GM12878 (cell line): ENCODE measurements around the gene RSPO4.

Source experiments
- CBFB ChIP-seq: IDR thresholded peaks from 2 replicates; pipeline ENCODE4 v1.6.1; 2016; ENCODE audit warnings: antibody characterized with exemption, low read depth
- EP300 ChIP-seq, 2 experiments: fragments of 150-350 bp in 1 of 2; IDR thresholded peaks; 2 replicates each; pipeline ENCODE4 v1.6.1; 2011 to 2012; ENCODE audit warnings: low read depth in 2 of 2, low read length in 2 of 2, borderline replicate concordance in 1 of 2, improper control_type of control experiment in 1 of 2, inconsistent platforms in 1 of 2; ENCODE audit not compliant: control insufficient read depth in 1 of 2
- EZH2 ChIP-seq: IDR thresholded peaks from 2 replicates; pipeline ENCODE4 v1.6.1; 2012; ENCODE audit warnings: low read depth, mild to moderate bottlenecking, control low read depth, inconsistent platforms, low read length, borderline replicate concordance; ENCODE audit not compliant: control insufficient read depth
- JUNB ChIP-seq: IDR thresholded peaks from 2 replicates; pipeline ENCODE4 v1.6.1; 2016; ENCODE audit warnings: antibody characterized with exemption, mild to moderate bottlenecking
- JUND ChIP-seq: IDR thresholded peaks from 2 replicates; pipeline ENCODE4 v1.6.1; 2012; ENCODE audit warnings: low read depth, mild to moderate bottlenecking, low read length, improper control_type of control experiment, moderate library complexity
- KDM1A ChIP-seq: fragments of 200-600 bp; sonication (generic); IDR thresholded peaks from 2 replicates; pipeline ENCODE4 v1.6.1; 2016; ENCODE audit warnings: borderline replicate concordance
- NFYB ChIP-seq: IDR thresholded peaks from 2 replicates; pipeline ENCODE4 v1.6.1; 2011; ENCODE audit warnings: low read depth, mild to moderate bottlenecking, low read length, improper control_type of control experiment, moderate library complexity; ENCODE audit not compliant: insufficient read depth
- POLR2A ChIP-seq: IDR thresholded peaks from 2 replicates; pipeline ENCODE4 v1.6.1; 2011; ENCODE audit warnings: low read depth, mild to moderate bottlenecking, low read length
- RAD51 ChIP-seq: fragments of 450-650 bp; IDR thresholded peaks from 2 replicates; pipeline ENCODE4 v1.6.1; 2016; ENCODE audit warnings: moderate library complexity, mild to moderate bottlenecking, inconsistent platforms
- TAF1 ChIP-seq: IDR thresholded peaks from 2 replicates; pipeline ENCODE4 v1.6.1; 2011; ENCODE audit warnings: mild to moderate bottlenecking, low read depth, low read length, borderline replicate concordance
- TF ChIP-seq, protein P1 (sequence below): fragments of 450-650 bp; IDR thresholded peaks from 2 replicates; pipeline ENCODE4 v1.6.1; 2017; ENCODE audit warnings: low read depth, mild to moderate bottlenecking, moderate library complexity
- TF ChIP-seq, protein P2 (sequence below), 3 experiments: IDR thresholded peaks in 2 of 3; conservative IDR thresholded peaks in 1 of 3; 2 replicates each; pipeline ENCODE4 v1.5.1; 2011; ENCODE audit warnings: low read depth in 3 of 3, low read length in 3 of 3, mild to moderate bottlenecking in 3 of 3, control low read depth in 2 of 3, moderate library complexity in 2 of 3, inconsistent platforms in 1 of 3, mixed read lengths in 1 of 3; ENCODE audit not compliant: control insufficient read depth in 2 of 3, insufficient read depth in 1 of 3; ENCODE audit errors: extremely low read depth in 1 of 3
- TF ChIP-seq, protein P3 (sequence below): fragments of 450-650 bp; formaldehyde crosslinking; IDR thresholded peaks from 2 replicates; pipeline ENCODE4 v1.5.0; 2022; ENCODE audit warnings: mild to moderate bottlenecking, missing genetic modification characterization

DNA sequence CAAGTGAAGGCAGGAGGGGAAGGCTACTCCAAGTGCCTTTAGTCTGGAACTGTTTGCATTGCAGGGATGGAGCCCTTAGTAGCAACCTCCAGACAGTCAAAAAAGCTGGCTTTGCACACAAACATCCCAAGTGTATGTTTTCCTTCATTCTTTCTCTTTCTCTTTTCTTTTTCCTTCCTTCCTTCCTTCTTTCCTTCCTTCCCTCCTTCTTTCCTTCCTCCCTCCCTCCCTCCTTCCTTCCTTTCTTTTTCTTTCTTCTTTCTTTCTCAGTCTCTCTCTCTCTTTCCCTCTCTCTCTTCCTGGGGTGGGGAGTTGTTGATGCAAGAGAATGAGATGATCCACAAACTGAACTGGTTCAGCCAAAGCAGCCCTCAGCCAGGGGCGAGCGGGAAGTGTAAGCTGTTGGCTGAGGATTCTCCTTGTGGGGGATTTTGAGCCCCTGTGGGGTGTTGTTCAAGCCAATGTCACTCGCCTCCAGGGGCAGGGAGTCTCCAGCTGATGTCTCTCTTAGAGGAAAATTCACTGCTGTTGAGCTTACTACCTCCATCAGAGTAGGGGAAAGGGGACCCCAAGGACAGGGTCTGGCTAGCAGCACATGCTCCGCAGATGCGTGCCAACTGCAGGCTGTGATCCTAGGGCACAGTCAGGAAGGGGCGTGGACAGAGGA, 11.7 kb downstream of the RSPO4 start:
- TF ChIP-seq NFYB (no peak), KDM1A (no peak), EZH2 (no peak), CBFB (no peak), POLR2A (no peak), JUNB (no peak), JUND (no peak), TAF1 (no peak), RAD51 (no peak), EP300 (IDR thresholded peaks at IDR 0.05; ENCODE audit: borderline replicate concordance in 1 of 2, control insufficient read depth in 1 of 2, low read depth in 2 of 2, low read length in 2 of 2) (no peak)
- TF ChIP-seq, protein P1, sequence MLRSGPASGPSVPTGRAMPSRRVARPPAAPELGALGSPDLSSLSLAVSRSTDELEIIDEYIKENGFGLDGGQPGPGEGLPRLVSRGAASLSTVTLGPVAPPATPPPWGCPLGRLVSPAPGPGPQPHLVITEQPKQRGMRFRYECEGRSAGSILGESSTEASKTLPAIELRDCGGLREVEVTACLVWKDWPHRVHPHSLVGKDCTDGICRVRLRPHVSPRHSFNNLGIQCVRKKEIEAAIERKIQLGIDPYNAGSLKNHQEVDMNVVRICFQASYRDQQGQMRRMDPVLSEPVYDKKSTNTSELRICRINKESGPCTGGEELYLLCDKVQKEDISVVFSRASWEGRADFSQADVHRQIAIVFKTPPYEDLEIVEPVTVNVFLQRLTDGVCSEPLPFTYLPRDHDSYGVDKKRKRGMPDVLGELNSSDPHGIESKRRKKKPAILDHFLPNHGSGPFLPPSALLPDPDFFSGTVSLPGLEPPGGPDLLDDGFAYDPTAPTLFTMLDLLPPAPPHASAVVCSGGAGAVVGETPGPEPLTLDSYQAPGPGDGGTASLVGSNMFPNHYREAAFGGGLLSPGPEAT, result no peak
- TF ChIP-seq, protein P2, sequence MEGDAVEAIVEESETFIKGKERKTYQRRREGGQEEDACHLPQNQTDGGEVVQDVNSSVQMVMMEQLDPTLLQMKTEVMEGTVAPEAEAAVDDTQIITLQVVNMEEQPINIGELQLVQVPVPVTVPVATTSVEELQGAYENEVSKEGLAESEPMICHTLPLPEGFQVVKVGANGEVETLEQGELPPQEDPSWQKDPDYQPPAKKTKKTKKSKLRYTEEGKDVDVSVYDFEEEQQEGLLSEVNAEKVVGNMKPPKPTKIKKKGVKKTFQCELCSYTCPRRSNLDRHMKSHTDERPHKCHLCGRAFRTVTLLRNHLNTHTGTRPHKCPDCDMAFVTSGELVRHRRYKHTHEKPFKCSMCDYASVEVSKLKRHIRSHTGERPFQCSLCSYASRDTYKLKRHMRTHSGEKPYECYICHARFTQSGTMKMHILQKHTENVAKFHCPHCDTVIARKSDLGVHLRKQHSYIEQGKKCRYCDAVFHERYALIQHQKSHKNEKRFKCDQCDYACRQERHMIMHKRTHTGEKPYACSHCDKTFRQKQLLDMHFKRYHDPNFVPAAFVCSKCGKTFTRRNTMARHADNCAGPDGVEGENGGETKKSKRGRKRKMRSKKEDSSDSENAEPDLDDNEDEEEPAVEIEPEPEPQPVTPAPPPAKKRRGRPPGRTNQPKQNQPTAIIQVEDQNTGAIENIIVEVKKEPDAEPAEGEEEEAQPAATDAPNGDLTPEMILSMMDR (IDR thresholded peaks at IDR 0.05 in 2 of 3, conservative IDR thresholded peaks at IDR 0.05 in 1 of 3; ENCODE audit: control insufficient read depth in 2 of 3, extremely low read depth in 1 of 3, insufficient read depth in 1 of 3, low read depth in 3 of 3, low read length in 3 of 3), result no peak
- TF ChIP-seq, protein P3, sequence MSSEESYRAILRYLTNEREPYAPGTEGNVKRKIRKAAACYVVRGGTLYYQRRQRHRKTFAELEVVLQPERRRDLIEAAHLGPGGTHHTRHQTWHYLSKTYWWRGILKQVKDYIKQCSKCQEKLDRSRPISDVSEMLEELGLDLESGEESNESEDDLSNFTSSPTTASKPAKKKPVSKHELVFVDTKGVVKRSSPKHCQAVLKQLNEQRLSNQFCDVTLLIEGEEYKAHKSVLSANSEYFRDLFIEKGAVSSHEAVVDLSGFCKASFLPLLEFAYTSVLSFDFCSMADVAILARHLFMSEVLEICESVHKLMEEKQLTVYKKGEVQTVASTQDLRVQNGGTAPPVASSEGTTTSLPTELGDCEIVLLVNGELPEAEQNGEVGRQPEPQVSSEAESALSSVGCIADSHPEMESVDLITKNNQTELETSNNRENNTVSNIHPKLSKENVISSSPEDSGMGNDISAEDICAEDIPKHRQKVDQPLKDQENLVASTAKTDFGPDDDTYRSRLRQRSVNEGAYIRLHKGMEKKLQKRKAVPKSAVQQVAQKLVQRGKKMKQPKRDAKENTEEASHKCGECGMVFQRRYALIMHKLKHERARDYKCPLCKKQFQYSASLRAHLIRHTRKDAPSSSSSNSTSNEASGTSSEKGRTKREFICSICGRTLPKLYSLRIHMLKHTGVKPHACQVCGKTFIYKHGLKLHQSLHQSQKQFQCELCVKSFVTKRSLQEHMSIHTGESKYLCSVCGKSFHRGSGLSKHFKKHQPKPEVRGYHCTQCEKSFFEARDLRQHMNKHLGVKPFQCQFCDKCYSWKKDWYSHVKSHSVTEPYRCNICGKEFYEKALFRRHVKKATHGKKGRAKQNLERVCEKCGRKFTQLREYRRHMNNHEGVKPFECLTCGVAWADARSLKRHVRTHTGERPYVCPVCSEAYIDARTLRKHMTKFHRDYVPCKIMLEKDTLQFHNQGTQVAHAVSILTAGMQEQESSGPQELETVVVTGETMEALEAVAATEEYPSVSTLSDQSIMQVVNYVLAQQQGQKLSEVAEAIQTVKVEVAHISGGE (CRISPR knock-in tag), result no peak
